A172 (cell line): ENCODE data around the gene ACTN4. TPM values are rescaled to one million over a fixed set of nuclear protein-coding genes. Genes with fewer than 3 reads are reported as not detected.
"Not testable (repeated sequence)": the region's sequence is repeated elsewhere in the genome, so short reads cannot be mapped to it uniquely, and the experiment has no call there.

Source experiments
- DNase-seq: peaks from one replicate; pipeline ENCODE4 v3.0.0-alpha.2; 2015; ENCODE audit warnings: low spot score
- total RNA-seq: library from RNA; depleted of rRNA; stranded (reverse); fragments of >200 nt; shearing (Covaris generic); gene quantifications from 2 replicates; pipeline ENCODE4 v1.2.3, GENCODE V29; 2014; rRNA removed

Gene ACTN4
- total RNA-seq, 1 experiment from 2014 or later: 493 TPM

GRCh38 chr19:38766276-38767047 is 119.0 kb downstream of the ACTN4 start:
- no peak for DNase-seq

DNA sequence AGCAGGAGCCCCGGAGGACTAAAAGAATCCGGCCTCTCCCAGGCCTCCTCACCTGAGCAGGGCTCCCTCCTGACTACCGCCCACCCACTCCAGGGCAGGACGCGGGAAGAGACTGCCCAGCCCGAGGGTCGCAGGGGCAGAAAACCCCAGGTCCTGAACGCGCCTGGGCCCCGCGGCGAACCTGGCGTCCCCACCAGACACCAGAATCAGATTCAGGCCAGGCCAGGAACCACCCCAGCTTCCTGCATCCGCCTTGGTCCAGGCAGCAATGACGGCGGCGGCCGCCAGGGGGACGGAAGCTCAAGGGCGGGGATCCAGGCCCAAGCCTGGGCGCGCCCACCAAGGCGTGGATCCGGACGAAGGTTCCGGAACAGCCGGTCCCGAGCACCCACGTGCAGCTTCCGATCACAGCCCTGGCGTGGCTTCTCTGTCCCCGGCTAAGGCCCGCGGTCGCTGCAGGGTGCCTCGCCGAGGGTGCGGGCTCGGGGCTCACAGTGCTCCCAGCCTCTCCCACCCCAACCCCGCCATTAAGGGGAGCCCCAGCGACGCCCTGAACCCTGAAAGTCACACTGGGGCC is 122.3 kb downstream of the ACTN4 start:
- DNase-seq: no peak

DNA sequence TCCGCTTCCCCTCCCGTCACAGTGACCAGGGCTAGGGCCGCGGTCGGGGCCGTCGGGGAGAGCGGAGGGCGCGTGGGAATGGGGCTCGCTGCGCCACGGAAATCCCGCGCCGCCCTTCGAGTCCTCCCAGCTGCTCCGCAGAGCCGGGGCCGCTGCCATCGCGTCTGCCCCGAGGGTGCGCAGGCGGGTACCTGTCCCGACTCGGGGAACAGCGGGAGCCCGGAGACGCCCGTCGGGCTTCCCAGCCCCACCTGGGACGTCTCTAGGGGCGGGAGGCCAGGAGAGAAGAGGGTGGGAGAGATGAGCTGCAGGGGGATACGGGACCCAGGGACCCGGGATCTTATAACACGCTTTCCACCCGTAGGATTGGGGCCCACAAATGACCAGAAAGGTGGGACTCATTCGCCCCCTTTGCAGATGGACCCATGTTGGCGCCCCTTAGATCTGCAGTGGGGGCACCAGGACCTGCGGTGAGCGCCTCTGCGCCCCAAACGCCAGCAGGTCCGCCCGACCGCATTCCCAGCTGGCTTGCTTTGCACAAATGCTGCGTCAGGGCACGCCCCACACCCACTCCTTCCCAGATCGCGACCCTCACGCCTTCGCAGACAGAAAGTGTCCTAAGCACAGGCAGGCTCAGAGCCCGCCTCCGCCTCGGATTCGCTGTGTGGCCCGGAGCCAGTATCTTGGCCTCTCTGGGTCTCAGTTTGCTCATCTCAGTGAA is 122.9 kb downstream of the ACTN4 start:
- DNase-seq: not testable (repeated sequence)

DNA sequence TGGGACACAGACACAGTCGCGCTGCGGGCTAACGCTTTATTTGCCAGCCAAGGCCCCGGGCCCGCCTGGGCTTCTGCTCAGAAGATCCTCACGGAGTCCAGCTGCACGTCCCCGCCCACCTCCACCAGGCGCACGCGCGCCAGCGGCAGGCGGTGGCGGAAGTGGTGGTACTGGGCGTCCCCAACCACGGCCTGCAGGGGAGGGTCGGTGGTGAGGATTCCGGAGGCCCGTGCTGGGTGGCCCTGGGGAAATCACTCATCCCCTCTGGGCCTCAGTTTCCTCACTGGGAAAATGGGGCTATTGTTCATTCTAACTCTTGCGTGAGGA is 123.5 kb downstream of the ACTN4 start:
- DNase-seq: not testable (repeated sequence)

- DNase-seq: not testable (repeated sequence)
Observed at GRCh38 chr19:38771569-38771968, 124.1 kb downstream of the ACTN4 start.

DNA sequence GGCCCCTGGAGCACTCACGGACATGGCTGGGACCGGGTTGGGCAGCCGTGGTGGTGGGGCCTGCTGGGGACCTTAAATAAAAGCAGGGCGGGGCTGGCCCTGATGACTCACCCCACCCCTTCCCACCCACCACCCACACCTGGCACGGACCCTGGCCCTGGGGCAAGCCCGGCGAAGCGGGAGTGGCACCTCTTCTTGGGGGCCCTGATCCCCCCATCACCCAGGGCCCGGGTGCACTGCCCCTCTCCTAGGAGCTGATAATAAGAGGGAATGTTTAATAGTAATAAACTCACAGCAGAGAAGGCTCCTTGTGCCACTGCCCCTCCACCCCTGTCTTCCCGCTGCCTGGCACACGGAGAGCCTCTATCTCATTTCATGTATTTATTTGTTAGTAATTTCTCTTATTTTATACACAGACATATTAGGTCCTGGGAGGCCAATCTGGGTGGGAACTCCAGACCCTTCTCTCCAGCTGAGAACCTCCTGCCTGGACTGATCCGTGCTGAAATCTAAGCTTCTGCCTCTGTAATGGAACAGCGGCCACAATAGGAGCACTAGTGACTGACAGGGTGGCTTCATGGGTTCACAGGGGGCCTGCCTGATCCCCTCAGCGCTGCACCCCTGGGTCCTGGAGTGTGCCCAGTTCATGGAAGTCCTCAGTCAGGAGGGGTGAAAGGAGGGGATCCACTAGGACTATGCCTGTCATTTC is 126.2 kb downstream of the ACTN4 start, which contains the start of gene LGALS7:
Gene LGALS7, minus strand, starts transcription at position 49 of the 709 bp plus-strand sequence. Its CDS starts 25 bp downstream, at position 24.
- no peak for DNase-seq

DNA sequence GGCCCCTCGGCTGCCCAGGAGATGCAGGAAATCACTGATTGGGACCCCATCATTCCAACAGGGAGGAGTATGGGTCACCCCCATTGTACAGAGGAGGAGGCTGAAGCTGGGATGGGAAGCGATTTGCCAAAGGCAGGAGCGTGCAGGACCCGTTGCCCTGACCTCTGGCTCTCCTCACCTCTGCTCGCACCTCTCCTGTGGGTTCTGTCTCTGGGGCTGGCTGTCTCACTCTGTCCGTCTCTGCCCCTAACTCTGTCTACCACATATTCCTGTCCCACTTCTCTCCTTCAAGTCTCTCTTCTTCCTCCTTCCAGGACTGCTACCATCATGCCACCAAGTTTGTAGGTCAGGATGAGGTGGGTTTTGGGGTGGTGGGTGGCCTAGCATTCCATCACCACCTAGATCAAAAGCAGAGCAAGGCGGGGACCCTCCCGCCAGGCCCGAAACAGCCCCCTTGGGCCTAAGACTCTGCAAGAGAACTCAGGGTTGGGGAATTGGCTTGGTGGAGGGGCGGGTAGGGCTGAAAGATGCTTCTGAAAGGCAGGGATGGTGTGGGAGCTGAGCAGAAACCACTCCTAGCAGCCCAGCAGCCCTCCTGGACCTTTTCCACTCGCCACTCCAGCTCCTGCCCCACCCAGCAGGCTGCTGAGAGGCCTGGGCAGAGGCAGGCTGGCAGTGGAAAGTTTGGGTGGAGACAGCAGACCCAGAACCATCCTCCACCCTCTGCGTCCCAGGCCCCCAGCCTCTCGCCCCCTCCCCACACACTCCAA is 126.9 kb downstream of the ACTN4 start:
- DNase-seq: no peak

DNA sequence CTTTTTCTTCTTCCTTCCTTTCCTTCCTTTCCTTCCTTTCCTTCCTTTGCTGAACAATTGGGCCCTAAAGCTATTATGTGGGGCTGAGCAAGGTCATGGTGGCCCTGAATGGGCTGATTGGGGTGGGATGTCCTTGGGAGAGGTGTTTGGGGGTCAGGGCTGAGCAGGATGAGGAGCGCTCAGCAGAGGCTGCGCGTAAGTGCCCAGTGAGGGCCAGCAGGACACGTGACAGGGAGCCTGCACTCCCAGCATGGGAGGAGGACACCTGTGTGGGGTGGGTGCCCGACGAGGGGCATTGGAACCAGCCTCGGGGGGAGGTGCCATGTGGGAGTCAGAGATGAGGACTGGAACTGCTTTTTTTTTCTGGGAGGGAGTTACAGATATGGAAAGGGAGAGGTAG is 131.3 kb downstream of the ACTN4 start:
- DNase-seq: no peak

DNA sequence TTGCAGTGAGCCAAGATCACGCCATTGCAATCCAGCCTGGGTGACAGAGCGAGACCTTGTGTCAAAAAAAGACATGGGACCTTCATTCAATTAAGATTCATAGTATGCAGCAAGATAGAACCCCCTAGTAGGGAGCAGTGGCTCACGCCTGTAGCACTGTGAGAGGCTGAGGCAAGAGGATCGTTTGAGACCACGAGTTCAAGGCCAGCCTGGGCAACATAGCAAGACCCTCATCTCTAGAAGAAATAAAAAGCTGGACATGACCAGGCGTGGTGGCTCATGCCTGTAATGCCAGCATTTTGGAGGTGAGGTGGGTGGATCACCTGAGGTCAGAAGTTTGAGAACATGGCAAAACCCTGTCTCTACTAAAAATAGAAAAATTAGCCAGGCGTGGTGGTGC is 133.0 kb downstream of the ACTN4 start:
- no peak for DNase-seq

GRCh38 chr19:38781058-38781457 is 133.6 kb downstream of the ACTN4 start:
- DNase-seq: no peak

Other genes with a start within 250 kb of the ACTN4 start
- gene FAM98C, start 244.6 kb upstream of the ACTN4 start, total RNA-seq: 10.6 and 16.6 TPM in 2 replicates
- not detected in 2 replicates for gene RASGRP4, start 221.4 kb upstream of the ACTN4 start, total RNA-seq
- 0.07 TPM in 1 of 2 replicates, not detected in the other for gene RYR1, start 214.0 kb upstream of the ACTN4 start, total RNA-seq
- 0.72 and 1.4 TPM in 2 replicates for gene MAP4K1, start 29.7 kb upstream of the ACTN4 start, total RNA-seq
- 358 and 549 TPM in 2 replicates for gene EIF3K, start 28.5 kb upstream of the ACTN4 start, total RNA-seq
- not detected in 2 replicates for gene CAPN12, start 96.8 kb downstream of the ACTN4 start, total RNA-seq
- not detected in 2 replicates for gene LGALS7, start 125.9 kb downstream of the ACTN4 start, total RNA-seq
- gene LGALS7B, start 141.6 kb downstream of the ACTN4 start, total RNA-seq: not detected in 2 replicates
- gene LGALS4, start 165.3 kb downstream of the ACTN4 start, total RNA-seq: not detected in 2 replicates
- gene ECH1, start 184.1 kb downstream of the ACTN4 start, total RNA-seq: 37.1 and 39.7 TPM in 2 replicates
- 296 and 354 TPM in 2 replicates for gene HNRNPL, start 202.3 kb downstream of the ACTN4 start, total RNA-seq
- 3.9 and 5.7 TPM in 2 replicates for gene RINL, start 230.6 kb downstream of the ACTN4 start, total RNA-seq